Heart left ventricle (tissue), 13 donors: ENCODE measurements around the gene ZNF750.

Source experiments
- POLR2A ChIP-seq, 2 donors: fragments of 450-650 bp; IDR thresholded peaks; one replicate each; pipeline ENCODE4 v1.6.1; 2017; ENCODE audit warnings: antibody characterized with exemption in 2 of 2, mild to moderate bottlenecking in 2 of 2, moderate library complexity in 2 of 2
- TF ChIP-seq, protein P1 (sequence below), 12 donors: fragments of 200-600 bp; sonication (generic) in 4 of 12; IDR thresholded peaks; one replicate each; pipeline versions ENCODE4 v1.5.0 to v1.8.0; 2018 to 2022; ENCODE audit warnings: antibody characterized with exemption in 12 of 12, mild to moderate bottlenecking in 5 of 12
- donor health status: ischemic (EF 13 %, LVEDD 7.1; RV severe dilation, severe dysfunction).
- donor health status: DM: no; HTN: yes; CAD: no.
- donor health status: DM: no; HTN: no; CAD: no.
- donor health status: ischemic (EF 25% LVEDD 6.9; RV normal size, moderate dysfunction).
- donor health status: ischemic (EF 25% LVEDD 5.7; RV mildly dilated, moderate dysfunction).
- donor health status: ischemic (EF 35%, LVEDD 5.7; RV mildly dilated, moderate dysfunction).
- donor health status: nonischemic (EF 11% LVEDD 7.7; RV severe dilation, severe dysfunction).
- donor health status: DM: yes; HTN: yes; CAD: no.
- donor health status: PGD.
- donor health status: ischemic (EF 29% LVEDD 5.4; RV normal size, mild dysfunction).
- donor health status: nonischemic (EF 23%, LVEDD 6.1; RV moderate dilation, normal function).

DNA sequence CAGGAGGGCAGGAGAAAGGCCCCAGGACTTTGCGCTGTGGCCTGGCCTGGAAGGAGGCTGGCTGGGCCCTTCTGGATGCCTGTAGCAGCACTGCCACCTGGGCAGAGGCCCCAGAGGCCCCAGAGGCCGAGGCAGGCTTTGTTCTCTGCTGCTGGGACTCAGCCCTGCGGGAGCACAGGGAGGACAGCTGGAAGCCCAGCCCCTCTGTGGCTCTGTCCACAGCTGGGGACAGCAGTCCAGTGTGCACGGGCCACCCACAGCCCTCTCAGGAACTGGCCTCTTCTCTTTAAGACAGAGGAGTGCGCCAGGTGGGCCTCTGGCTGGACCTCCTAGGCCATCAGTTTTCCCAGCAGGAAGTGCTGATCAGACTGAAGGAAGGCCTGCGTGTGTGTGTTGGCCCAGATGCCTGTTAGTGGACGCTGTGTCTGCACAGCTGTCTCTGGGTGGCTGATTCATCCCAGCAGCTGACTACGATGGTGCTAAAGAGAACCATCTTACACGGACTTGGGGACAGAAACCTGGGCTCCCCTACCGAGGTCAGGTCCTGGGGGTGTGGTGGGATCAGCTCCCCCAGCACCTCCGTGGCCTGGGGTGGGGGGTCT, 26.9 kb upstream of the ZNF750 start:
- no peak for TF ChIP-seq POLR2A (IDR thresholded peaks at IDR 0.05)
- TF ChIP-seq, protein P1, sequence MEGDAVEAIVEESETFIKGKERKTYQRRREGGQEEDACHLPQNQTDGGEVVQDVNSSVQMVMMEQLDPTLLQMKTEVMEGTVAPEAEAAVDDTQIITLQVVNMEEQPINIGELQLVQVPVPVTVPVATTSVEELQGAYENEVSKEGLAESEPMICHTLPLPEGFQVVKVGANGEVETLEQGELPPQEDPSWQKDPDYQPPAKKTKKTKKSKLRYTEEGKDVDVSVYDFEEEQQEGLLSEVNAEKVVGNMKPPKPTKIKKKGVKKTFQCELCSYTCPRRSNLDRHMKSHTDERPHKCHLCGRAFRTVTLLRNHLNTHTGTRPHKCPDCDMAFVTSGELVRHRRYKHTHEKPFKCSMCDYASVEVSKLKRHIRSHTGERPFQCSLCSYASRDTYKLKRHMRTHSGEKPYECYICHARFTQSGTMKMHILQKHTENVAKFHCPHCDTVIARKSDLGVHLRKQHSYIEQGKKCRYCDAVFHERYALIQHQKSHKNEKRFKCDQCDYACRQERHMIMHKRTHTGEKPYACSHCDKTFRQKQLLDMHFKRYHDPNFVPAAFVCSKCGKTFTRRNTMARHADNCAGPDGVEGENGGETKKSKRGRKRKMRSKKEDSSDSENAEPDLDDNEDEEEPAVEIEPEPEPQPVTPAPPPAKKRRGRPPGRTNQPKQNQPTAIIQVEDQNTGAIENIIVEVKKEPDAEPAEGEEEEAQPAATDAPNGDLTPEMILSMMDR (IDR thresholded peaks at IDR 0.05): no peak
